Transverse colon (tissue), 3 donors: ENCODE measurements around the gene CACTIN.

ENCODE experiments used
- CTCF ChIP-seq, 5 experiments: fragments of 200-600 bp in 3 of 5; fragments of 450-650 bp in 2 of 5; sonication (generic) in 3 of 5; IDR thresholded peaks; 1 replicate in 2 of 5; 2 replicates in 3 of 5; pipeline ENCODE4 v1.5.1; 2016 to 2017; ENCODE audit warnings: antibody characterized with exemption in 5 of 5, inconsistent platforms in 3 of 5, mild to moderate bottlenecking in 2 of 5, moderate library complexity in 1 of 5
- POLR2A ChIP-seq: fragments of 450-650 bp; IDR thresholded peaks from one replicate; pipeline ENCODE4 v1.6.1; 2016; ENCODE audit warnings: antibody characterized with exemption, mild to moderate bottlenecking, moderate library complexity

- TF ChIP-seq CTCF (IDR thresholded peaks at IDR 0.05) (no peak), POLR2A (no peak)
Observed at GRCh38 chr19:3642296-3642695, 15.7 kb upstream of the CACTIN start.
